Measurements from ENCODE around the gene CELSR2. TPM values are rescaled to one million over a fixed set of nuclear protein-coding genes. Genes with fewer than 3 reads are reported as not detected.

CELSR2 gene
- total and polyA plus RNA-seq, 2 donors (not counting 1 experiment from before 2014, with no cell fraction given), result 0.57 to 2.7 TPM

- Mint-ChIP-seq H3K9me3 (ENCODE audit: insufficient read depth) (no peaks in the 10 kb centered on the region), H3K4me1 (peaks cover 37% of the 10 kb centered on the region), H3K27ac (peak overlapping the region; percentile 98), H3K27me3 (no peaks in the 10 kb centered on the region), H3K4me3 (peak overlapping the region; percentile 100)
- Histone ChIP-seq H3K9ac (ENCODE audit: low read length) (peak overlapping the region; percentile 87), H3K79me2 (ENCODE audit: control insufficient read depth, insufficient read depth, low read length) (peaks cover 58% of the 10 kb centered on the region), H3K27ac (ENCODE audit: low read length in 2 of 2) (peak overlapping the region; percentile 66 to 73), H3K36me3 (replicated peaks in 1 of 2; ENCODE audit: control extremely low read depth in 1 of 2, control insufficient read depth in 1 of 2, extremely low read depth in 1 of 2, insufficient read depth in 2 of 2, low read length in 1 of 2) (peaks cover 3% of the 10 kb centered on the region in 2 experiments), H3K4me3 (ENCODE audit: control extremely low read depth in 1 of 5, extremely low read depth in 1 of 5, insufficient read depth in 1 of 5, low read depth in 2 of 5, low read length in 4 of 5) (peak overlapping the region; percentile 88 to 97 (median 96)), H4K20me1 (ENCODE audit: control insufficient read depth, insufficient read depth, low read length, poor library complexity, severe bottlenecking) (peaks cover 42% of the 10 kb centered on the region), H3K9me3 (ENCODE audit: control extremely low read depth in 1 of 3, control insufficient read depth in 2 of 3, insufficient read depth in 1 of 3, low read length in 2 of 3) (no peaks in the 10 kb centered on the region), H2AFZ (ENCODE audit: insufficient read depth, low read depth, low read length, poor library complexity, severe bottlenecking) (peak overlapping the region; percentile 97), H3K4me1 (ENCODE audit: control insufficient read depth in 2 of 2, insufficient read depth in 2 of 2, low read length in 2 of 2) (peaks cover 22 to 24% of the 10 kb centered on the region in 2 donors), H3K4me2 (replicated peaks; ENCODE audit: low read depth, low read length, poor library complexity, severe bottlenecking) (peak overlapping the region; percentile 75), H3K27me3 (replicated peaks in 1 of 4; ENCODE audit: control extremely low read depth in 1 of 4, control insufficient read depth in 3 of 4, insufficient read depth in 4 of 4, low read length in 3 of 4) (no peaks in the 10 kb centered on the region)
- 18% methylated on average over 9 of the region's 13 CpGs for WGBS (ENCODE audit: insufficient coverage)
- TF ChIP-seq EZH2 (IDR thresholded peaks at IDR 0.05; ENCODE audit: borderline replicate concordance, insufficient read depth, low read depth, low read length, poor library complexity, severe bottlenecking) (no peak), CTCF (IDR thresholded peaks at IDR 0.05) (no peak)
- POLR2A ChIA-PET, result interaction anchor here (2.9 kb wide), 1 partner anchor 114 kb away, joined by 17 read pairs; no protein-coding TSS in a partner anchor
- CTCF ChIA-PET, result interaction anchor here (0.5 to 2.0 kb wide), 8 partner anchors 9 to 184 kb away, joined by 3 to 10 read pairs (median 5); a partner anchor contains a TSS
- intact Hi-C loops (cut with micrococcal nuclease), result loop anchor here (1.0 to 5.0 kb wide), 5 partner anchors 34 to 338 kb away; partner anchors contain the start of genes CELSR2, CLCC1, GPSM2 and PSRC1
- peak; percentile 31 for DNase-seq
- no peak for ATAC-seq (ENCODE audit: low read depth)
Measured at GRCh38 chr1:109214695-109215623, 34.4 kb upstream of the CELSR2 start.

GRCh38 chr1:109216662-109217061 is 32.7 kb upstream of the CELSR2 start:
- Histone ChIP-seq H3K36me3 (replicated peaks in 1 of 2; ENCODE audit: control extremely low read depth in 1 of 2, control insufficient read depth in 1 of 2, extremely low read depth in 1 of 2, insufficient read depth in 2 of 2, low read length in 1 of 2) (peaks cover 3% of the 10 kb centered on the region in 2 experiments), H3K27me3 (replicated peaks in 1 of 4; ENCODE audit: control extremely low read depth in 1 of 4, control insufficient read depth in 3 of 4, insufficient read depth in 4 of 4, low read length in 3 of 4) (no peaks in the 10 kb centered on the region), H4K20me1 (ENCODE audit: control insufficient read depth, insufficient read depth, low read length, poor library complexity, severe bottlenecking) (peaks cover 50% of the 10 kb centered on the region), H3K4me1 (ENCODE audit: control insufficient read depth in 2 of 2, insufficient read depth in 2 of 2, low read length in 2 of 2) (peaks cover 22 to 24% of the 10 kb centered on the region in 2 donors), H3K27ac (ENCODE audit: low read length in 2 of 2) (no peak overlapping the region), H2AFZ (ENCODE audit: insufficient read depth, low read depth, low read length, poor library complexity, severe bottlenecking) (no peak overlapping the region), H3K9me3 (ENCODE audit: control extremely low read depth in 1 of 3, control insufficient read depth in 2 of 3, insufficient read depth in 1 of 3, low read length in 2 of 3) (no peaks in the 10 kb centered on the region), H3K9ac (ENCODE audit: low read length) (no peak overlapping the region), H3K4me2 (replicated peaks; ENCODE audit: low read depth, low read length, poor library complexity, severe bottlenecking) (no peak overlapping the region), H3K4me3 (ENCODE audit: control extremely low read depth in 1 of 5, extremely low read depth in 1 of 5, insufficient read depth in 1 of 5, low read depth in 2 of 5, low read length in 4 of 5) (no peak overlapping the region), H3K79me2 (ENCODE audit: control insufficient read depth, insufficient read depth, low read length) (peaks cover 75% of the 10 kb centered on the region)
- Mint-ChIP-seq H3K27me3 (no peaks in the 10 kb centered on the region), H3K4me1 (peaks cover 44% of the 10 kb centered on the region), H3K9me3 (ENCODE audit: insufficient read depth) (no peaks in the 10 kb centered on the region), H3K4me3 (peak overlapping the region; percentile 62), H3K27ac (no peak overlapping the region)
- 100% methylated on average over 4 of the region's 4 CpGs for WGBS (ENCODE audit: insufficient coverage)
- ATAC-seq (ENCODE audit: low read depth), result no peak
- intact Hi-C loops (cut with micrococcal nuclease), result no loop called here
- DNase-seq, result no peak
- TF ChIP-seq CTCF (IDR thresholded peaks at IDR 0.05) (no peak), EZH2 (IDR thresholded peaks at IDR 0.05; ENCODE audit: borderline replicate concordance, insufficient read depth, low read depth, low read length, poor library complexity, severe bottlenecking) (no peak)
- ChIA-PET CTCF (no interaction called here), POLR2A (no interaction called here)

Data from B cell (primary cell).